Liver (tissue), 9 donors: ENCODE data around the gene MSMP. TPM values are rescaled to one million over a fixed set of nuclear protein-coding genes. Genes with fewer than 3 reads are reported as not detected.

ENCODE experiments used
- DNase-seq: peaks from one replicate; pipeline ENCODE4 v3.0.0-alpha.2; 2017; ENCODE audit warnings: low spot score
- H3K27ac ChIP-seq, 2 donors: one replicate each; pipeline ENCODE4 v1.7.0; 2013; ENCODE audit warnings: inconsistent platforms in 2 of 2, low read length in 2 of 2, control low read depth in 1 of 2, low read depth in 1 of 2, mild to moderate bottlenecking in 1 of 2
- H3K27me3 ChIP-seq, 4 donors: one replicate each; pipeline versions ENCODE4 v1.6.1 to v1.7.0; 2013; ENCODE audit warnings: low read length in 3 of 4, inconsistent platforms in 1 of 4, mild to moderate bottlenecking in 1 of 4, moderate library complexity in 1 of 4; ENCODE audit not compliant: control insufficient read depth in 4 of 4, insufficient read depth in 4 of 4
- H3K36me3 ChIP-seq, 4 donors: one replicate each; pipeline versions ENCODE4 v1.6.1 to v1.7.0; 2013; ENCODE audit warnings: low read length in 3 of 4, mild to moderate bottlenecking in 3 of 4, low read depth in 1 of 4, moderate library complexity in 1 of 4; ENCODE audit not compliant: control insufficient read depth in 4 of 4, insufficient read depth in 3 of 4
- H3K4me1 ChIP-seq, 4 donors: one replicate each; pipeline versions ENCODE4 v1.6.1 to v1.7.0; 2013; ENCODE audit warnings: low read length in 3 of 4, mild to moderate bottlenecking in 3 of 4, moderate library complexity in 1 of 4; ENCODE audit not compliant: control insufficient read depth in 4 of 4, insufficient read depth in 4 of 4
- H3K4me3 ChIP-seq, 3 donors: one replicate each; pipeline versions ENCODE4 v1.6.1 to v1.7.0; 2013; ENCODE audit warnings: low read length in 3 of 3, control low read depth in 1 of 3, low read depth in 1 of 3, mild to moderate bottlenecking in 1 of 3
- H3K9ac ChIP-seq, 2 donors: one replicate each; pipeline ENCODE4 v1.7.0; 2013; ENCODE audit warnings: low read length in 2 of 2, mild to moderate bottlenecking in 2 of 2, moderate library complexity in 2 of 2, control low read depth in 1 of 2, low read depth in 1 of 2
- H3K9me3 ChIP-seq, 4 donors: one replicate each; pipeline versions ENCODE4 v1.6.1 to v1.7.0; 2013; ENCODE audit warnings: low read length in 3 of 4; ENCODE audit not compliant: control insufficient read depth in 4 of 4
- EGR1 ChIP-seq, 2 donors: IDR thresholded peaks; 2 replicates each; pipeline ENCODE4 v1.6.1; 2016 to 2018; ENCODE audit warnings: antibody characterized with exemption in 2 of 2, low read depth in 2 of 2
- FOXA1 ChIP-seq: IDR thresholded peaks from 2 replicates; pipeline ENCODE4 v1.6.1; 2016; ENCODE audit warnings: antibody characterized with exemption
- GABPA ChIP-seq, 2 donors: IDR thresholded peaks in 1 of 2; conservative IDR thresholded peaks in 1 of 2; 2 replicates each; pipeline ENCODE4 v1.6.1; 2016; ENCODE audit warnings: antibody characterized with exemption in 2 of 2, mild to moderate bottlenecking in 1 of 2, moderate library complexity in 1 of 2
- HNF4A ChIP-seq, 2 donors: conservative IDR thresholded peaks; 2 replicates each; pipeline ENCODE4 v1.6.1; 2016; ENCODE audit warnings: antibody characterized with exemption in 2 of 2, mild to moderate bottlenecking in 2 of 2
- HNF4G ChIP-seq: IDR thresholded peaks from 2 replicates; pipeline ENCODE4 v1.6.1; 2016; ENCODE audit warnings: antibody characterized with exemption
- JUND ChIP-seq, 2 donors: IDR thresholded peaks; 2 replicates each; pipeline ENCODE4 v1.6.1; 2016; ENCODE audit warnings: antibody characterized with exemption in 2 of 2
- MAX ChIP-seq: IDR thresholded peaks from 2 replicates; pipeline ENCODE4 v1.6.1; 2016; ENCODE audit warnings: antibody characterized with exemption
- NR2F2 ChIP-seq: IDR thresholded peaks from 2 replicates; pipeline ENCODE4 v1.6.1; 2016; ENCODE audit warnings: antibody characterized with exemption
- RAD21 ChIP-seq, 2 donors: IDR thresholded peaks; 2 replicates each; pipeline ENCODE4 v1.6.1; 2016; ENCODE audit warnings: antibody characterized with exemption in 2 of 2, mild to moderate bottlenecking in 2 of 2
- RXRA ChIP-seq, 2 donors: IDR thresholded peaks; 2 replicates each; pipeline ENCODE4 v1.6.1; 2017 to 2018; ENCODE audit warnings: antibody characterized with exemption in 2 of 2, mild to moderate bottlenecking in 1 of 2
- SP1 ChIP-seq: IDR thresholded peaks from 2 replicates; pipeline ENCODE4 v1.6.1; 2018; ENCODE audit warnings: antibody characterized with exemption, mild to moderate bottlenecking
- TAF1 ChIP-seq: conservative IDR thresholded peaks from 2 replicates; pipeline ENCODE4 v1.6.1; 2016; ENCODE audit warnings: antibody characterized with exemption, mild to moderate bottlenecking
- YY1 ChIP-seq: IDR thresholded peaks from 2 replicates; pipeline ENCODE4 v1.6.1; 2016; ENCODE audit warnings: antibody characterized with exemption, mild to moderate bottlenecking
- WGBS: extraction: QIAGEN DNeasy Blood & Tissue Kit; methylation state at CpG from one replicate; pipeline ENCODE4 v1.1.7; 2013; 5-methylcytosine and 5-hydroxymethylcytosine counted together
- polyA plus RNA-seq, 2 donors: library from polyadenylated mRNA; stranded (reverse) in 1 of 2; unstranded in 1 of 2; fragments of 200-250 nt in 1 of 2; fragments of >200 nt in 1 of 2; fragmentation: Nextera tagmentation in 1 of 2; extraction: Ambion mirVana in 1 of 2; gene quantifications; one replicate each; pipeline versions ENCODE4 v1.2.1 to v1.2.3, GENCODE V29; 2013 to 2015
- total RNA-seq, 2 donors: library from RNA; depleted of rRNA; stranded (reverse); fragments of >200 nt; gene quantifications; one replicate each; pipeline ENCODE4 v1.2.3, GENCODE V29; 2014
- TF ChIP-seq, protein P1 (sequence below): fragments of 150-350 bp; IDR thresholded peaks from 2 replicates; pipeline ENCODE4 v1.5.1; 2017; ENCODE audit warnings: improper control_type of control experiment, low read depth, low read length; ENCODE audit not compliant: missing input control
- TF ChIP-seq, protein P2 (sequence below): IDR thresholded peaks from 2 replicates; pipeline ENCODE4 v1.6.1; 2016; ENCODE audit warnings: antibody characterized with exemption, mild to moderate bottlenecking
- donor health status: healthy.
- donor health status: healthy.
- donor health status: healthy.
- donor health status: healthy.
- donor health status: healthy.

The MSMP gene
- total and polyA plus RNA-seq, 4 donors, result not detected

DNA sequence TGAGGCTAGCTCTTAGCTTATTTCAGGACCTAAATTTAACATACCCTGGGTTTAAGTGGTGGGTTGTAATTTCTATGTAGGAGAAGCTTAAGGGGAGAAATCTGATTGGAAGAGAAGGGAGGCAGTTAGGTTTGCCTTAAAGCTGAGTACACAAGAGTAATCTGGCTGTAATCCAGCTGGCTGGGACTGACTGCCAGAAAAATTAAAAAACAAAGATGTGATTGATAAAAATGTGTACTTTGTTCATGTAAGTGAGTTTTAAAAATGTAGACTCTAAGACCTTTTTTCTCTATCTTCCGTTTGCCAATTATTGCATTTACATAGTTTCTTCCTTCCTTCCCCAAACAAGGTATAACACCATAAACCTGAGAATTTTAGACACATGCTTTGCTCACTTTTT lies 17.5 kb upstream of the MSMP start:
- Histone ChIP-seq H3K9ac (peak overlapping the region in 1 of 2 donors; percentile 36), H3K9me3 (no peaks in the 10 kb centered on the region), H3K36me3 (no peaks in the 10 kb centered on the region), H3K4me3 (no peak overlapping the region), H3K4me1 (peaks cover 2 to 32% (median 23%) of the 10 kb centered on the region in 4 donors), H3K27ac (no peak overlapping the region), H3K27me3 (no peaks in the 10 kb centered on the region)
- 37% methylated on average over 1 of the region's 1 CpG for WGBS
- TF ChIP-seq JUND (IDR thresholded peaks at IDR 0.05) (no peak), TAF1 (no peak), GABPA (IDR thresholded peaks at IDR 0.05 in 1 of 2, conservative IDR thresholded peaks at IDR 0.05 in 1 of 2) (no peak)
- TF ChIP-seq, protein P1, sequence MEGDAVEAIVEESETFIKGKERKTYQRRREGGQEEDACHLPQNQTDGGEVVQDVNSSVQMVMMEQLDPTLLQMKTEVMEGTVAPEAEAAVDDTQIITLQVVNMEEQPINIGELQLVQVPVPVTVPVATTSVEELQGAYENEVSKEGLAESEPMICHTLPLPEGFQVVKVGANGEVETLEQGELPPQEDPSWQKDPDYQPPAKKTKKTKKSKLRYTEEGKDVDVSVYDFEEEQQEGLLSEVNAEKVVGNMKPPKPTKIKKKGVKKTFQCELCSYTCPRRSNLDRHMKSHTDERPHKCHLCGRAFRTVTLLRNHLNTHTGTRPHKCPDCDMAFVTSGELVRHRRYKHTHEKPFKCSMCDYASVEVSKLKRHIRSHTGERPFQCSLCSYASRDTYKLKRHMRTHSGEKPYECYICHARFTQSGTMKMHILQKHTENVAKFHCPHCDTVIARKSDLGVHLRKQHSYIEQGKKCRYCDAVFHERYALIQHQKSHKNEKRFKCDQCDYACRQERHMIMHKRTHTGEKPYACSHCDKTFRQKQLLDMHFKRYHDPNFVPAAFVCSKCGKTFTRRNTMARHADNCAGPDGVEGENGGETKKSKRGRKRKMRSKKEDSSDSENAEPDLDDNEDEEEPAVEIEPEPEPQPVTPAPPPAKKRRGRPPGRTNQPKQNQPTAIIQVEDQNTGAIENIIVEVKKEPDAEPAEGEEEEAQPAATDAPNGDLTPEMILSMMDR, result no peak
- no peak for DNase-seq

- Histone ChIP-seq H3K27me3 (no peaks in the 10 kb centered on the region), H3K9me3 (no peaks in the 10 kb centered on the region), H3K36me3 (no peaks in the 10 kb centered on the region), H3K4me1 (peaks cover 2 to 32% (median 23%) of the 10 kb centered on the region in 4 donors), H3K4me3 (no peak overlapping the region), H3K27ac (peak overlapping the region in 1 of 2 donors; percentile 8), H3K9ac (peak overlapping the region in 1 of 2 donors; percentile 36)
- TF ChIP-seq EGR1 (IDR thresholded peaks at IDR 0.05; ENCODE audit: low read depth in 2 of 2) (no peak), NR2F2 (peak; percentile 31), SP1 (peak; percentile 34)
- DNase-seq, result no peak
- 10% methylated on average over 4 of the region's 4 CpGs for WGBS
Observed at GRCh38 chr9:35771075-35771433, 17.0 kb upstream of the MSMP start.

DNA sequence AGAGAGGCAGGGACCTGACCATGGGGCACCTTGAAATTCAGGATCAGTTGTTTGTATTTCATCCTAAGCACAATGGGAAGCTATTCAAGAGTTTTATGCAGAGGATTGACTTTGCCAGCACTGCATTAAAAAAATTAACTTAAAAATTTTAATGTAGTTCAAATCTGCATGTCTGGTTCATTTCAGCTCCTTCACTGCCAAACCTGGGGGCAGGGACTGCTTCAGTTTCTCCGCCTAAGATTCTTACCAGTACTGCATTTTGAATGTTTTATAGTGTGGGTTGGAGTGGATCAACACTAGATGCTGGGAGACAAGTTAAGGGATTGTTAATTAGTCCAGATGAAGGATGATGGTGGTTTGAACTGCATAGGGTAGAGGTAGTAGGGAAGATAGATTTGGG lies 15.7 kb upstream of the MSMP start:
- Histone ChIP-seq H3K36me3 (no peaks in the 10 kb centered on the region), H3K27me3 (no peaks in the 10 kb centered on the region), H3K9me3 (no peaks in the 10 kb centered on the region), H3K9ac (no peak overlapping the region), H3K27ac (no peak overlapping the region), H3K4me1 (peaks cover 2 to 27% (median 18%) of the 10 kb centered on the region in 4 donors), H3K4me3 (no peak overlapping the region)
- no peak for TF ChIP-seq RXRA (IDR thresholded peaks at IDR 0.05)
- TF ChIP-seq, protein P2, sequence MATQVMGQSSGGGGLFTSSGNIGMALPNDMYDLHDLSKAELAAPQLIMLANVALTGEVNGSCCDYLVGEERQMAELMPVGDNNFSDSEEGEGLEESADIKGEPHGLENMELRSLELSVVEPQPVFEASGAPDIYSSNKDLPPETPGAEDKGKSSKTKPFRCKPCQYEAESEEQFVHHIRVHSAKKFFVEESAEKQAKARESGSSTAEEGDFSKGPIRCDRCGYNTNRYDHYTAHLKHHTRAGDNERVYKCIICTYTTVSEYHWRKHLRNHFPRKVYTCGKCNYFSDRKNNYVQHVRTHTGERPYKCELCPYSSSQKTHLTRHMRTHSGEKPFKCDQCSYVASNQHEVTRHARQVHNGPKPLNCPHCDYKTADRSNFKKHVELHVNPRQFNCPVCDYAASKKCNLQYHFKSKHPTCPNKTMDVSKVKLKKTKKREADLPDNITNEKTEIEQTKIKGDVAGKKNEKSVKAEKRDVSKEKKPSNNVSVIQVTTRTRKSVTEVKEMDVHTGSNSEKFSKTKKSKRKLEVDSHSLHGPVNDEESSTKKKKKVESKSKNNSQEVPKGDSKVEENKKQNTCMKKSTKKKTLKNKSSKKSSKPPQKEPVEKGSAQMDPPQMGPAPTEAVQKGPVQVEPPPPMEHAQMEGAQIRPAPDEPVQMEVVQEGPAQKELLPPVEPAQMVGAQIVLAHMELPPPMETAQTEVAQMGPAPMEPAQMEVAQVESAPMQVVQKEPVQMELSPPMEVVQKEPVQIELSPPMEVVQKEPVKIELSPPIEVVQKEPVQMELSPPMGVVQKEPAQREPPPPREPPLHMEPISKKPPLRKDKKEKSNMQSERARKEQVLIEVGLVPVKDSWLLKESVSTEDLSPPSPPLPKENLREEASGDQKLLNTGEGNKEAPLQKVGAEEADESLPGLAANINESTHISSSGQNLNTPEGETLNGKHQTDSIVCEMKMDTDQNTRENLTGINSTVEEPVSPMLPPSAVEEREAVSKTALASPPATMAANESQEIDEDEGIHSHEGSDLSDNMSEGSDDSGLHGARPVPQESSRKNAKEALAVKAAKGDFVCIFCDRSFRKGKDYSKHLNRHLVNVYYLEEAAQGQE, result no peak
- no peak for TF ChIP-seq MAX
- TF ChIP-seq FOXA1, result no peak
- no peak for TF ChIP-seq HNF4G
- no peak for TF ChIP-seq RAD21 (IDR thresholded peaks at IDR 0.05)
- TF ChIP-seq YY1, result no peak
- TF ChIP-seq NR2F2, result no peak
- TF ChIP-seq, protein P1, result no peak
- no peak for TF ChIP-seq JUND (IDR thresholded peaks at IDR 0.05)
- no peak for TF ChIP-seq HNF4A (conservative IDR thresholded peaks at IDR 0.05)
- no peak for DNase-seq
- WGBS, result 92% methylated on average over 1 of the region's 1 CpG
